ENCODE measurements around the gene ATG16L1.

The ATG16L1 gene

DNA sequence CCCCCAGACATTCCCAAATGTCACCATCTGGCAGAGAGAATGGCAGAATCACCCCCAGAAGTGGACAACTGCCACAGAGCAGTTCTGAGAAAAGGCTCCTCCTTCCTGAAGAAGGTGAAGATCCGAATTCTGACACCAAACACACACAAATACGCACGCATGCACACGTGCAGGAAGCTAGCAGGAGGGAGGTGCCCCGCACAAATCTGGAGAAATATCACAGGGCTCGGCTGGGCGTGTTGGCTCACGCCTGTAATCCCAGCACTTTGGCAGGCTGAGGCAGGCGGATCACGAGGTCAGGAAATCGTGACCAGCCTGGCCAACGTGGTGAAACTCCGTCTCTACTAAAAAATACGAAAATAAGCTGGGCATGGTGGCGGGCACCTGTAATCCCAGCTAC is 38.5 kb upstream of the ATG16L1 start:
- no peak overlapping the region for H3K4me2 ChIP-seq (ENCODE audit: low read length)
- H3K36me3 ChIP-seq (ENCODE audit: insufficient read depth, low read length) = no peaks in the 10 kb centered on the region
- peaks cover 10% of the 10 kb centered on the region for H3K4me1 ChIP-seq (ENCODE audit: control insufficient read depth, insufficient read depth, low read length)
- H3K9ac ChIP-seq (ENCODE audit: low read depth, low read length) = no peak overlapping the region
- no peak overlapping the region for H3K4me3 ChIP-seq (ENCODE audit: low read length)
- no peaks in the 10 kb centered on the region for H3K9me3 ChIP-seq (replicated peaks; ENCODE audit: low read length)
- H3K27me3 ChIP-seq (ENCODE audit: control insufficient read depth, insufficient read depth, low read length) = peaks cover 28% of the 10 kb centered on the region

DNA sequence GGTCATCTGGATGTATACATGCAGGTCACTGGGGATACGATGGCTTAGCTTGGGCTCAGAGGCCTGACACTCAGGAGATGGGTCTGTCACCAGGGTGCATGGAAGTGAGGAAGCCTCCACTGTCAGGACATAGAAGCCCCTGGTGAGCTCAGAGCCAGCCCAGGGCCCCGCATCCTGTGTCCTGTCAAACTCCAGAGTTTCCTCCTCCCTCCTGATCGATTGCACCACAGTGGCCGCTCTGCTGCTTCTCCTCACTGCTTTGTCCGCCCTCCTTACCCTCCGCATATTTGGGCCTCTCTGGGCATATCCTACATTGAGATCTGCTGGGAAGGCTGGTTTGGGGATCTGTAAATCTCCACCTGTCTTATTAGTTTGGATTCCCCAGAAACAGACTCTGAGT is 37.5 kb upstream of the ATG16L1 start:
- Histone ChIP-seq H3K36me3 (ENCODE audit: insufficient read depth, low read length) (no peaks in the 10 kb centered on the region), H3K4me2 (ENCODE audit: low read length) (no peak overlapping the region), H3K9me3 (replicated peaks; ENCODE audit: low read length) (no peaks in the 10 kb centered on the region), H3K9ac (ENCODE audit: low read depth, low read length) (no peak overlapping the region), H3K4me3 (ENCODE audit: low read length) (no peak overlapping the region), H3K27me3 (ENCODE audit: control insufficient read depth, insufficient read depth, low read length) (peaks cover 19% of the 10 kb centered on the region), H3K4me1 (ENCODE audit: control insufficient read depth, insufficient read depth, low read length) (peaks cover 10% of the 10 kb centered on the region)

DNA sequence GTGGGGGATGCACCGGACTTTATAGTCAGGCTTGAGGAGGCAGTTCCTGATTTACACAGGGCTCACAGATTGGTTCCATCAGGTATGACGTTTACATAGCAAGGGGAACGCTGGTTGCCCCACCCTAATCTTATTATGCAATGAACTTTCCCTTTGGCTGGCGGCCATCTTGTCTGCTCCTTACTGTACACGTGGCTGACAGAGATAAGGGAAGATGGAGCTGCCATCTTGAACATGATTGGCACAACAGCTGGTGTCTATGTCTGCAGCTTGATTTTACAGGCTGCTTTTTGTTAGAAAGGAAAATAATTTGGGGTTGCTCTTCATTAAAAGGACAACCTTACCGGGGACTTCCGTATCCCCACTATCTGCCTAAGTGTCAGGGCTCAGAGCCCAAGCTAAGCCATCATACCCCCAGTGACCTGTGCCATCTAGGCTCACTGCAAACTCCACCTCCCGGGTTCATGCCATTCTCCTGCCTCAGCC is 33.5 kb upstream of the ATG16L1 start:
- no peak overlapping the region for H3K4me3 ChIP-seq (ENCODE audit: low read length)
- no peak overlapping the region for H3K4me2 ChIP-seq (ENCODE audit: low read length)

GRCh38 chr2:233218836-233219235 is 32.6 kb upstream of the ATG16L1 start:
- H3K9me3 ChIP-seq (replicated peaks; ENCODE audit: low read length) = no peaks in the 10 kb centered on the region
- H3K27me3 ChIP-seq (ENCODE audit: control insufficient read depth, insufficient read depth, low read length) = peaks cover 10% of the 10 kb centered on the region
- no peaks in the 10 kb centered on the region for H3K36me3 ChIP-seq (ENCODE audit: insufficient read depth, low read length)
- no peaks in the 10 kb centered on the region for H3K4me1 ChIP-seq (ENCODE audit: control insufficient read depth, insufficient read depth, low read length)
- H3K4me2 ChIP-seq (ENCODE audit: low read length) = no peak overlapping the region
- H3K9ac ChIP-seq (ENCODE audit: low read depth, low read length) = no peak overlapping the region
- H3K4me3 ChIP-seq (ENCODE audit: low read length) = no peak overlapping the region

More for the DNA sequence above, 33.5 kb upstream of the ATG16L1 start:
- no peak overlapping the region for H3K9ac ChIP-seq (ENCODE audit: low read depth, low read length)
- H3K27me3 ChIP-seq (ENCODE audit: control insufficient read depth, insufficient read depth, low read length) = peaks cover 6% of the 10 kb centered on the region
- H3K9me3 ChIP-seq (replicated peaks; ENCODE audit: low read length) = no peaks in the 10 kb centered on the region
- H3K4me1 ChIP-seq (ENCODE audit: control insufficient read depth, insufficient read depth, low read length) = no peaks in the 10 kb centered on the region
- H3K36me3 ChIP-seq (ENCODE audit: insufficient read depth, low read length) = no peaks in the 10 kb centered on the region

- H3K9ac ChIP-seq (ENCODE audit: low read depth, low read length) = no peak overlapping the region
- H3K4me2 ChIP-seq (ENCODE audit: low read length) = no peak overlapping the region
- no peaks in the 10 kb centered on the region for H3K36me3 ChIP-seq (ENCODE audit: insufficient read depth, low read length)
- H3K27me3 ChIP-seq (ENCODE audit: control insufficient read depth, insufficient read depth, low read length) = peaks cover 17% of the 10 kb centered on the region
- H3K4me1 ChIP-seq (ENCODE audit: control insufficient read depth, insufficient read depth, low read length) = no peaks in the 10 kb centered on the region
- no peak overlapping the region for H3K4me3 ChIP-seq (ENCODE audit: low read length)
- no peaks in the 10 kb centered on the region for H3K9me3 ChIP-seq (replicated peaks; ENCODE audit: low read length)
These were observed 31.6 kb upstream of the ATG16L1 start for GRCh38 chr2:233219848-233220247.

DNA sequence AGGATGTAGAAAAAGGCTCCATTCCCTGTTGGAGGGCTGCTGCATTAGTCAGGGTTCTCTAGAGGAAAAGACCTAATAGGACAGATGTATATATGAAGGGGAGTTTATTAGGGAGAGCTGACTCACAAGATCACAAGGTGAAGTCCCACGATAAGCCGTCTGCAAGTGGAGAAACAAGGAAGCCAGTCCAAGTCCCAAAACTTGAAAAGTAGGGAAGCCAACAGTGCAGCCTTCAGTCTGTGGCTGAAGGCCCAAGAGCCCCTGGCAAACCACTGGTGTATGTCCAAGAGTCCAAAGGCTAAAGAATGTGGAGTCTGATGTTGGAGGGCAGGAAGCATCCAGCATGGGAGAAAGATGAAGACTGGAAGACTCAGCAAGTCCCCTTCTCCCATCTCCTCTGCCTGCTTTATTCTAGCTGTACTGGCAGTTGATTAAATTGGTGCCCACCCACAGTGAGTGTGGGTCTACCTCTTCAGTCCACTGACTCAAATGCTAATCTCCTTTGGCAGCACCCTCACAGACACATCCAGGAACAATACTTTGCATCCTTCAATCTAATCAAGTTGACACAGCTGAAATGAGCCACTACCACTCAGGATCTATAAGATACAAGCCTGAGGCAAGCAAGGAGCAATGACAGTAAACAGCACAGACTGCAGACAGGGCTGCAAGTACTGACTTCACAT is 30.0 kb upstream of the ATG16L1 start:
- Histone ChIP-seq H3K9me3 (replicated peaks; ENCODE audit: low read length) (no peaks in the 10 kb centered on the region), H3K4me3 (ENCODE audit: low read length) (no peak overlapping the region), H3K4me2 (ENCODE audit: low read length) (no peak overlapping the region), H3K36me3 (ENCODE audit: insufficient read depth, low read length) (no peaks in the 10 kb centered on the region), H3K4me1 (ENCODE audit: control insufficient read depth, insufficient read depth, low read length) (no peaks in the 10 kb centered on the region), H3K9ac (ENCODE audit: low read depth, low read length) (no peak overlapping the region), H3K27me3 (ENCODE audit: control insufficient read depth, insufficient read depth, low read length) (peaks cover 33% of the 10 kb centered on the region)

DNA sequence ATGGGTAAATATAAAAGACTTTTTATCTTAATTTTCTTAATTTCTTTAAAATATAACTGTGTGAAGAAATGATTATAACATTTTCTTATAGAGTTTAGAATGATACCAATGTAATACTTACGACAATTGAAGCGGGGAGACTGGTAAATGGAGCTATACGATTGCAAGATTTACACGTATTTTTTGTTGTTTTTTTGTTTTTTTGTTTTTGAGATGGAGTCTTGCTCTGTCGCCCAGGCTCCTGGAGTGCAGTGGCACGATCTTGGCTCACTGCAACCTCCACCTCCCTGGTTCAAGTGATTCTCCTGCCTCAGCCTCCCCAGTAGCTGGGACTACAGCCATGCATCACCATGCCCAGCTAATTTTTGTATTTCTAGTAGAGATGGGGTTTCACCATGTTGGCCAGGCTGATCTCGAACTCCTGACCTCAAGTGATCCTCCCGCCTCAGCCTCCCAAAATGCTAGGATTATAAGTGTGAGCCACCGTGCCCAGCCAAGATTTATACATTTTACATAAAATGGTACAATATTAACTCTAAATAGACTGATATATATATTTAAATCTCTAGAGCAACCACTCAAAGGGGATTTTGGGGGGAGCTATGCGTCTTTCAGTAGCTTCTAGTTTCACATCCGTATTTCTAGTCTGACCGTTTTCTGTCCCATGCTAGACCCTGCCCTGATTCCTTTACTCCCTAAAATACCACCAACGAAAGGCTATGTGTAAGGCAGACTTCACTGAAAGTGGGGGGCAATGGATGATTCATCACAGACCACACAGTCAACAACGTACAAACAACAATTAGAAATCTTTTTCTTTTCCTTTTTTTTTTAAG is 28.2 kb upstream of the ATG16L1 start:
- Histone ChIP-seq H3K27me3 (ENCODE audit: control insufficient read depth, insufficient read depth, low read length) (peaks cover 40% of the 10 kb centered on the region), H3K9ac (ENCODE audit: low read depth, low read length) (no peak overlapping the region), H3K4me3 (ENCODE audit: low read length) (no peak overlapping the region), H3K9me3 (replicated peaks; ENCODE audit: low read length) (no peaks in the 10 kb centered on the region), H3K4me2 (ENCODE audit: low read length) (no peak overlapping the region), H3K4me1 (ENCODE audit: control insufficient read depth, insufficient read depth, low read length) (no peaks in the 10 kb centered on the region), H3K36me3 (ENCODE audit: insufficient read depth, low read length) (no peaks in the 10 kb centered on the region)

GRCh38 chr2:233225230-233226068 is 26.0 kb upstream of the ATG16L1 start:
- H3K27me3 ChIP-seq (ENCODE audit: control insufficient read depth, insufficient read depth, low read length) = peaks cover 41% of the 10 kb centered on the region
- H3K9me3 ChIP-seq (replicated peaks; ENCODE audit: low read length) = no peaks in the 10 kb centered on the region
- no peak overlapping the region for H3K9ac ChIP-seq (ENCODE audit: low read depth, low read length)
- H3K4me1 ChIP-seq (ENCODE audit: control insufficient read depth, insufficient read depth, low read length) = no peaks in the 10 kb centered on the region
- H3K36me3 ChIP-seq (ENCODE audit: insufficient read depth, low read length) = no peaks in the 10 kb centered on the region
- no peak overlapping the region for H3K4me2 ChIP-seq (ENCODE audit: low read length)
- H3K4me3 ChIP-seq (ENCODE audit: low read length) = no peak overlapping the region

DNA sequence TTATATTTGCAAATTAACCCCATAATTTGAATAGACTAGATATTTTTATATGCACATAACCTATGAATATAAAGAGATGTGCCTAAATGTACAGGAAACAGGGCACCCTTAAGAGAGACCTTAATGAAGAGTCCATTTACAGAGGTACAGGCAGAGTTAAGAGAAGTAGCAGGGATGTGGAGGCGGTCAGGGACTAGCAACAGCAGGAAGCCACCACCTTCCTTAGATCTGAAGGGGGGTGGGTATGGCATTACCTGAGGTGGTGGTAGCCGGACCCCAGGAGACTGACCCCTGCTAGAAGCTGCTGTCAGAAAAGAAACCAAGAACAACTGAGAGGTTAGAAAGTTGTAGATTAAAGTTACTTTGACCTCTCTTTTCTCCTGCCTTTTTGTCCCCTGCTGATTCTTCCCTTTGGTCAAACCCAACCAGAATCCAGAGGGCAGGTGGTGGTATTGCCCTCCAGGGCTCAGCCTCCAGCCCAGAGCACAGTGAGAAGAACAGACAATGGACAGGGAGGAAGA is 24.9 kb upstream of the ATG16L1 start:
- H3K9me3 ChIP-seq (replicated peaks; ENCODE audit: low read length) = no peaks in the 10 kb centered on the region
- peaks cover 39% of the 10 kb centered on the region for H3K27me3 ChIP-seq (ENCODE audit: control insufficient read depth, insufficient read depth, low read length)
- no peak overlapping the region for H3K4me2 ChIP-seq (ENCODE audit: low read length)
- H3K4me3 ChIP-seq (ENCODE audit: low read length) = no peak overlapping the region
- no peaks in the 10 kb centered on the region for H3K4me1 ChIP-seq (ENCODE audit: control insufficient read depth, insufficient read depth, low read length)
- H3K9ac ChIP-seq (ENCODE audit: low read depth, low read length) = no peak overlapping the region
- no peaks in the 10 kb centered on the region for H3K36me3 ChIP-seq (ENCODE audit: insufficient read depth, low read length)

- Histone ChIP-seq H3K9me3 (replicated peaks; ENCODE audit: low read length) (no peaks in the 10 kb centered on the region), H3K4me2 (ENCODE audit: low read length) (no peak overlapping the region), H3K4me1 (ENCODE audit: control insufficient read depth, insufficient read depth, low read length) (no peaks in the 10 kb centered on the region), H3K36me3 (ENCODE audit: insufficient read depth, low read length) (no peaks in the 10 kb centered on the region), H3K4me3 (ENCODE audit: low read length) (no peak overlapping the region), H3K9ac (ENCODE audit: low read depth, low read length) (no peak overlapping the region), H3K27me3 (ENCODE audit: control insufficient read depth, insufficient read depth, low read length) (peaks cover 42% of the 10 kb centered on the region)
These were observed 24.0 kb upstream of the ATG16L1 start for GRCh38 chr2:233227346-233227978.

- Histone ChIP-seq H3K4me3 (ENCODE audit: low read length) (no peak overlapping the region), H3K36me3 (ENCODE audit: insufficient read depth, low read length) (no peaks in the 10 kb centered on the region), H3K4me2 (ENCODE audit: low read length) (no peak overlapping the region), H3K4me1 (ENCODE audit: control insufficient read depth, insufficient read depth, low read length) (no peaks in the 10 kb centered on the region), H3K9ac (ENCODE audit: low read depth, low read length) (no peak overlapping the region), H3K9me3 (replicated peaks; ENCODE audit: low read length) (no peaks in the 10 kb centered on the region), H3K27me3 (ENCODE audit: control insufficient read depth, insufficient read depth, low read length) (peaks cover 41% of the 10 kb centered on the region)
These were observed 23.1 kb upstream of the ATG16L1 start for GRCh38 chr2:233228376-233228775.
